ENCODE data around the gene DNAJC1. TPM values are rescaled to one million over a fixed set of nuclear protein-coding genes. Genes with fewer than 3 reads are reported as not detected.

DNAJC1 gene
- total RNA-seq, 1 experiment from 2014 or later: 12.9 TPM

GRCh38 chr10:21969326-21970287 is 33.9 kb downstream of the DNAJC1 start:
- ChIA-PET CTCF (no interaction called here), POLR2A (no interaction called here)
- in situ Hi-C loops (cut with HindIII; ENCODE audit: low pct_unique_long_range_greater_than_20kb, low sequenced_read_pairs) (no loop called here), intact Hi-C loops (cut with micrococcal nuclease; ENCODE audit: unreplicated experiment) (no loop called here)
- BruUV-seq (replicated peaks): no TSS peak
- TF ChIP-seq SIN3A (IDR thresholded peaks at IDR 0.05; ENCODE audit: borderline replicate concordance, insufficient read depth, low read depth, low read length) (no peak), TCF7L2 (IDR thresholded peaks at IDR 0.05; ENCODE audit: low read depth, low read length) (no peak), REST (IDR thresholded peaks at IDR 0.05; ENCODE audit: insufficient read depth in 1 of 2, low read depth in 2 of 2, low read length in 1 of 2) (no peak), CTCF (IDR thresholded peaks at IDR 0.05) (no peak)
- DNase-seq (ENCODE audit: low read depth, low spot score) (no peak), ATAC-seq (no peak)
- Histone ChIP-seq H3K9me3 (ENCODE audit: control insufficient read depth, insufficient read depth, low read depth, low read length) (no peaks in the 10 kb centered on the region), H3K27ac (ENCODE audit: low read length) (no peak overlapping the region), H3K4me3 (ENCODE audit: low read depth in 2 of 2, low read length in 2 of 2) (no peak overlapping the region), H3K27me3 (ENCODE audit: control insufficient read depth, insufficient read depth, low read length) (no peaks in the 10 kb centered on the region), H3K4me1 (ENCODE audit: control insufficient read depth, insufficient read depth, low read length) (no peaks in the 10 kb centered on the region), H3K36me3 (ENCODE audit: control insufficient read depth, insufficient read depth, low read length) (no peaks in the 10 kb centered on the region)

- ChIA-PET CTCF (no interaction called here), POLR2A (no interaction called here)
- DNase-seq (ENCODE audit: low read depth, low spot score) (no peak), ATAC-seq (no peak)
- no peaks in the 10 kb centered on the region for H3K9me3 ChIP-seq (ENCODE audit: control insufficient read depth, insufficient read depth, low read depth, low read length)
- TF ChIP-seq SIN3A (IDR thresholded peaks at IDR 0.05; ENCODE audit: borderline replicate concordance, insufficient read depth, low read depth, low read length) (no peak), POLR2AphosphoS5 (IDR thresholded peaks at IDR 0.05; ENCODE audit: low read depth, low read length) (no peak), TCF7L2 (IDR thresholded peaks at IDR 0.05; ENCODE audit: low read depth, low read length) (no peak), CTCF (IDR thresholded peaks at IDR 0.05) (no peak), REST (IDR thresholded peaks at IDR 0.05; ENCODE audit: insufficient read depth in 1 of 2, low read depth in 2 of 2, low read length in 1 of 2) (no peak)
- no peak overlapping the region for H3K27ac ChIP-seq (ENCODE audit: low read length)
- in situ Hi-C loops (cut with HindIII; ENCODE audit: low pct_unique_long_range_greater_than_20kb, low sequenced_read_pairs) (no loop called here), intact Hi-C loops (cut with micrococcal nuclease; ENCODE audit: unreplicated experiment) (no loop called here)
- H3K27me3 ChIP-seq (ENCODE audit: control insufficient read depth, insufficient read depth, low read length): no peaks in the 10 kb centered on the region
- H3K4me3 ChIP-seq (ENCODE audit: low read depth in 2 of 2, low read length in 2 of 2): no peak overlapping the region
- no peaks in the 10 kb centered on the region for H3K36me3 ChIP-seq (ENCODE audit: control insufficient read depth, insufficient read depth, low read length)
- no TSS peak for BruUV-seq (replicated peaks)
- H3K4me1 ChIP-seq (ENCODE audit: control insufficient read depth, insufficient read depth, low read length): no peaks in the 10 kb centered on the region
These were observed 38.4 kb downstream of the DNAJC1 start for GRCh38 chr10:21964983-21965665.

Data from Panc1 (cell line).